ENCODE data around the gene RBBP8.

DNA sequence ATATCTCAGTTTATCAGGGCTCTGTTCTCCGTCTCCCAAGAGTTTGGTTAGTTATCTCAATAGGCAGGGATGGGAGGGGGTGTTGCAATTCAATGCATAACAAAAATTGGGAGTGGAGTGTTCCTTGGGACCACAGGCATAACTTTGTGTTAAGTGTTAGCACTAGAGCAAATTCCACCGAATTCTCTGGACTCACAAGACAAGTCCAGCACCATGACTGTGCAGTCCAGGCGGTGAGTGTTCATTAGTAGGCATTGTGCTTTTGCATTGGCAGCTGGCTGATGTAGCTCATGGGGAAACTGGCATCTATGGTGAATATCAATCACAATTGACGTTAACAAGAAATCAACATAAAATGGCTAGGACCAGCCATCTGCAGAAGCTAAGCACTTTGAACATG, 123.2 kb downstream of the RBBP8 start:
- no peak for TF ChIP-seq CTCF (IDR thresholded peaks at IDR 0.05; ENCODE audit: poor library complexity, severe bottlenecking)
- TF ChIP-seq EP300 (conservative IDR thresholded peaks at IDR 0.05; ENCODE audit: poor library complexity, severe bottlenecking): no peak
- no peak for TF ChIP-seq POLR2AphosphoS5 (IDR thresholded peaks at IDR 0.05)
- TF ChIP-seq EZH2 (IDR thresholded peaks at IDR 0.05; ENCODE audit: borderline replicate concordance, insufficient read depth, low read length, poor library complexity, severe bottlenecking): no peak
